Fibroblast of mammary gland (primary cell): ENCODE measurements around the gene LSM14A.
"Not testable (repeated sequence)": the region's sequence is repeated elsewhere in the genome, so short reads cannot be mapped to it uniquely, and the experiment has no call there.

Experiments
- DNase-seq: peaks from one replicate; pipeline ENCODE4 v3.0.0-alpha.2; 2010; ENCODE audit warnings: low read depth
- H3K4me3 ChIP-seq: 2 replicates; pipeline ENCODE4 v1.5.1; 2011; ENCODE audit warnings: low read depth, mild to moderate bottlenecking, low read length, moderate library complexity; ENCODE audit not compliant: control insufficient read depth
- CTCF ChIP-seq: conservative IDR thresholded peaks from 2 replicates; pipeline ENCODE4 v1.5.1; 2011; ENCODE audit warnings: low read depth, low read length, inconsistent platforms; ENCODE audit not compliant: control insufficient read depth, insufficient read depth

LSM14A gene

GRCh38 chr19:34213283-34213682 lies 41.0 kb downstream of the LSM14A start:
- no peak for DNase-seq
- H3K4me3 ChIP-seq = no peak overlapping the region
- no peak for TF ChIP-seq CTCF

GRCh38 chr19:34214040-34214439 lies 41.7 kb downstream of the LSM14A start:
- no peak for DNase-seq
- TF ChIP-seq CTCF = no peak
- H3K4me3 ChIP-seq = no peak overlapping the region

GRCh38 chr19:34215006-34215665 lies 42.8 kb downstream of the LSM14A start:
- no peak for TF ChIP-seq CTCF
- H3K4me3 ChIP-seq = no peak overlapping the region
- DNase-seq = no peak

GRCh38 chr19:34215666-34216038 lies 43.3 kb downstream of the LSM14A start:
- DNase-seq = no peak
- H3K4me3 ChIP-seq = no peak overlapping the region
- no peak for TF ChIP-seq CTCF

- H3K4me3 ChIP-seq, DNase-seq: not testable (repeated sequence)
These were observed 44.5 kb downstream of the LSM14A start for GRCh38 chr19:34216745-34217219.

- peak; percentile 97 for DNase-seq
- no peak for TF ChIP-seq CTCF
- no peak overlapping the region for H3K4me3 ChIP-seq
These were observed 45.9 kb downstream of the LSM14A start for GRCh38 chr19:34217952-34218817.

GRCh38 chr19:34218818-34219164 lies 46.5 kb downstream of the LSM14A start:
- no peak for TF ChIP-seq CTCF
- DNase-seq = no peak
- H3K4me3 ChIP-seq = no peak overlapping the region
